Testis (tissue), 2 donors: Measurements from ENCODE around the gene WDR49.

Experiments
- CTCF ChIP-seq, 3 experiments: fragments of 450-650 bp in 2 of 3; fragments of 200-600 bp in 1 of 3; sonication (generic) in 1 of 3; IDR thresholded peaks; one replicate each; pipeline ENCODE4 v1.5.1; 2016 to 2019; ENCODE audit warnings: antibody characterized with exemption in 3 of 3, mild to moderate bottlenecking in 2 of 3, moderate library complexity in 1 of 3
- POLR2A ChIP-seq: fragments of 450-650 bp; IDR thresholded peaks from one replicate; pipeline ENCODE4 v1.6.1; 2017; ENCODE audit warnings: antibody characterized with exemption, mild to moderate bottlenecking, moderate library complexity

GRCh38 chr3:167609156-167609555 lies 44.6 kb downstream of the WDR49 start:
- TF ChIP-seq CTCF (IDR thresholded peaks at IDR 0.05) = no peak
- TF ChIP-seq POLR2A = no peak
